ENCODE measurements around the gene OR2A1.
"Not testable (repeated sequence)": the region's sequence is repeated elsewhere in the genome, so short reads cannot be mapped to it uniquely, and the experiment has no call there.

Gene OR2A1

DNA sequence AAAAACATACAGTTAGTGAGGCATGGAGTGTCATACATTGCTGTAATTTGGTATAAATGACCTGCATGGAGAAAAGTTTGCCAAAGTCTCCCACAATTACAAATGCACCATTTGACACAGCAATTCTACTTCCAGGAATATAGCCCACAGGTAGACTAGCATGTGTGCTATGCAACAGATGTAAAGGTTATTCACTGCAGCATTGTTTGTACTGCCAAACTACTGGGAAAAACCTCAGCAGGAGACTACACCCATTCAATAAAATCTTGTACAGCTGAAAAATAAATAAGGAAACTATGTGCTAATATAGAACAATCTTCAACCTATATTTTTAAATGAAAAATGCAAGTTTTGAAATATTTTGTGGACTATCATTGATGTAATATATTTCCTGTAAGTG lies 17.8 kb downstream of the OR2A1 start:
- DNase-seq, result not testable (repeated sequence)

DNA sequence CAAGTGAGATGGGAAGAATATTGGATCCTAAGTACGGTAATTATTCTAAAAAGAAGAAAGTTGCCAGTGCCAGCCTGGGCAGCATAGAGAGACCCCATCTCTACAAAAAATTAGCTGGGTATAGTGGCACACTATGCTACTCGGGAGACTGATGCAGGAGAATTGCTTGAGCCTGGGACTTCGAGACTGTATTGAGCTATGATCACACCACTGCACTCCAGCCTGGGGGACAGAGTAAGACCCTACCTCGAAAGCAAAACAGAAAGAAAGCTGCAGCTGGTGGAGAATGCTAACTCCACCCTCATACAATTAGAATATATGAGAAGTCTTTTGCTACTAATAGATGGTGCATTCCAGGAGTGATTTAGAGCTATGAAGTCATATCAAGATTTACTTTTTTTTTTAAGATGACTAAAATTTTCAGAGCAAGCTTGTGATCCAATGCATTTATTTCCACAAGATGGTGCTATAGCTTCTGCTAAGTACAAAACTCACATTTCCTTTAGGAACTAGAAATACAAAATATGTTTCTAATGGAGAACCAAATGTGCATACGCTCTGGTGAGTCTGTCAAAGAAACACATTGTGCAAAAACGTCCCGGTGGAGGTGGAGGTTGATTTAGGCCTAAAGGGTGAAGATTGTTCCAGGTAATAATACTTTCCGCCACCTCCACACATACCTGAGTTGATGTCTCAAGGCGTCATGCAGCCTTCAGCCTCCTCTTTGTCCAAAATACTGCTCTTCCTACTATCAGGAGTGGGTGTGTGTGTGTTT lies 19.2 kb downstream of the OR2A1 start:
- DNase-seq, result not testable (repeated sequence)

DNA sequence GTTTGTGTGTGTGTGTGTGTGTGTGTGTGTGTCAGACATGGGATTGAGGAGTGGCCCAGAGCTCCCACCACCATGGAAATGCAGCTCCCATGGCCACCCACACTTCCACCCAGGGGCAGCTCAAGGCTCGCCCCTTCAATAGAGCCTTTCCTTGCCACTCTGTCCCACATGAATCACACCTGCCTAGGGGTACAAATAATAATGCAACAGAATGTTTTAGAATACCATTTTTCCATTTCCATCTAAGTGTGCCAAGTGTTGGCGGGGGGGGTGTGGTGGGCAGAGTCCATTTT lies 19.7 kb downstream of the OR2A1 start:
- DNase-seq, result not testable (repeated sequence)

DNA sequence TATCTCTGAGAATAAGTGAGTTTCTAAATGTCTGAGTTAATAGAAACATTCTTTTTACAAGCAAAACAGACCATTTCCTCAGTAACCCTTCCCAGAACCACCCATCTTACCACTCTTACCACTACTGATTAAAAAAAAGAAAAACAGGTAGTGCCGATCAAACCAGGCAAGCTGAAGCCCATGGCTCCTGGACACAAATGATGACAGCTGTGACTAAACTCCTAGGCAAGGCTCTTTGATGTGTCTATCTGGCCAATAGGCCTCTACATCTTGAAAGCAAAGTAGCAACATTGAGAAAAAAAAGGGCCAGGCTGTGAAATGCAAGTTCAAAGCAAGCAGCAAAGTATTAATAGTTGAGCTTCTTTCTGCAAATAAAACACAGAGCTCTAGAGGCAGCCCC lies 36.4 kb downstream of the OR2A1 start:
- not testable (repeated sequence) for DNase-seq

DNA sequence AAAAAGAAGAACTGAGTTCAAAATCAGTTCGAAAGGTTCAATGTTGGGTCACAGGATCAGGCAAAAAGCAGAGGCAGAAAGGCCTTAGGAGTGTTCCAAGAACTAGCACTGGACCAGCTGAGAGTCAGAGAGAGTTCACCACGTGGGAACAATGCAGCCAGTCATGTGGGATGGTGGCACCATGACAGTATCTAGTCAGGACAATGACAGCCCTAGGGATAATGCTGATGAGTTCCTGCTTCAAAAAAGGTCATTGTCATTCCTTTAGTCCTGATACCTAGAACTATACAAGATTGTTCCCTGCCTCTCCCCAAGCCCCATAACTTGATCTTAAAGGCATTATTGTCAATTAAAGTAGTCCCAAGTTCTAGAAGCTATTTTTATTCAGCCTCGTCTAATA lies 39.4 kb downstream of the OR2A1 start:
- not testable (repeated sequence) for DNase-seq

DNA sequence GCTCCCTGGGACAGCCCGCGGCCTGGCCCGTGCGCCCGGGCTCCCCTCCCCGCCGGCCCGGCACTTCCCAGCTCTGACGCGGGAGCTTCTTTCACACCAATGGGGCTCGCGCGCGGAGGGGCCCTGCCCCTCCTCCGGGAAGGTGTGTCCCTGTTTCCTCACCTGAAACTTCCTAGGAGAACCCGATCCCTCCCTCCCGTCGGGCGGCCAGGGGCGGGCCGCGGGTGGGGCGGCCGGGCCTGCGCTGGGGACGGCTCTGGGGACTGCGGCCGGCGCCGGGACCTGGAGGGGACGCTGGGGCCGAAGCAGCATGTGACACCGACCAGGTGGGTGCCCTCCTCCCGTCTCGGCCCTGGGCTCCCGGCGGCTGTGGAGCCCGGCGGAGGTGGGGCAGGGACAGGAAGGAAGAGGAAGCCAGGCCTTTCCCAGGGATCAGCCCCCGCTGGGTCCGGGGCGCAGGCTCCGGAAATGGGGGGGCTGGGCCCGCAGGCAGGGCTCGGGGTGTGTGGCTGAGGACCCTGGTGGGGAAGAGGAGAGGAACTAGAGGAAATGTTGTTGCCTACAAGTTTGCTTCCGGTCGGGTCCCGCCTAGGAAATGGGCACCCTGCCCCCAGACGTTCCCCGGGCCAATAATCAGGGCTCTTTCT lies 43.1 kb downstream of the OR2A1 start, which contains the start of gene ARHGEF5:
Gene ARHGEF5 (plus strand): TSS at position 227 of the 647 bp plus-strand sequence. CDS start 7,268 bp downstream, outside the sequence.
- not testable (repeated sequence) for DNase-seq

DNA sequence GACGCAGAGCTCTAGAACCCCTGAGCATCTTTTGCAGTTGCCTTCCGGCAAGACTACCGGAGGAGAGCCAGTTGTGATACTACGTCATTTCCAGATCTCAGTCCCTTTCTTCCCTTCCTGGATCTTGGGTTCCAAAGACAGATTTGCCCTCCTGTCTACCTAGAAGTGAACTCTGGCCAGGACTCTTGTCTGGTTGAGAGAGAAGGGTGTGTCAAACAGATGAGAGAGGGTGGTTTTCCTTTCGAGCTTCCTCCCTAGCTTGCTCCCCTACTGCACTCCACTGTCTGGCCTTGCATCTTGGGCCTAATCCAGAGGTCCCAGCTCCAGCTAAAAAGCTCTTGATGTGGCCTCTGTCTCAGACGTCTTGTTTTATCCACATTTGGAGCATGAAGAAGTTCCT lies 44.0 kb downstream of the OR2A1 start:
- DNase-seq, result not testable (repeated sequence)

DNA sequence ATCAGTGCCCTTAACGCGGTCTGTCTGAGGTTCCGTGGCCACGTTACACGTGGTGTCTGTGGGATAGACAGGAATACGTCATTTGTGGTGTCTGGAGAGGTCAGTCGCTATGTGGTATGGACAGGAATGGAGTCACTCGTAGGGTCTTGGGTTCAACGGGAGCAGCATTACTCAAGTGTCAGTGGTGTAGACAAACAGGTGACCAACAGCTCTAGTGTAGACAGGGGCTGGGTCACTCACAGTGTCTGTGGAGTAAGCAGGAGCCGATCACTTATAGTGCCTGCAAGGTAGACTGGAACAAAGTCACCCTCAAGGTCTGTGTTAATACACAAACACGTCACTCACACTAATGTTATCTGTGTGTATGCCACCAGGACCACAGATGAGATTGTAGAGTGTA lies 44.6 kb downstream of the OR2A1 start:
- not testable (repeated sequence) for DNase-seq

DNA sequence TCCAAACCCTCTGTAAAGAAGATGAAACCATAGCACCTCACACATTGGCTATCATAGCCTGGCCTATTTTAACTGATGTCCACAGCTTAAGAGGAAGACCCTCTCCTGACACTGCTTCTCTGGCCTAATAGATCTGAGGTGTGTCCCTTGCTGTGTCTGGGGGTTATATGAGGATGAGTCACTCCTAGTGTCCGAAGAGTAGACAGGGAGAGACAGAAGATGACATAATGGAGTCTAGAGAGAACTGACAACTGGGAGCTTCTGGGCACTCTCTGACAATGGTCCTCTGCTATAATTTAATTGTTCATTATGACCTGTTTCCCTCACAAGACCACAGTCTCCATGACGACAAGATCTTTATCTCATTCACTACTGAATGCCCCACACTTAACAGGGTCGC lies 49.8 kb downstream of the OR2A1 start:
- DNase-seq, result not testable (repeated sequence)

DNA sequence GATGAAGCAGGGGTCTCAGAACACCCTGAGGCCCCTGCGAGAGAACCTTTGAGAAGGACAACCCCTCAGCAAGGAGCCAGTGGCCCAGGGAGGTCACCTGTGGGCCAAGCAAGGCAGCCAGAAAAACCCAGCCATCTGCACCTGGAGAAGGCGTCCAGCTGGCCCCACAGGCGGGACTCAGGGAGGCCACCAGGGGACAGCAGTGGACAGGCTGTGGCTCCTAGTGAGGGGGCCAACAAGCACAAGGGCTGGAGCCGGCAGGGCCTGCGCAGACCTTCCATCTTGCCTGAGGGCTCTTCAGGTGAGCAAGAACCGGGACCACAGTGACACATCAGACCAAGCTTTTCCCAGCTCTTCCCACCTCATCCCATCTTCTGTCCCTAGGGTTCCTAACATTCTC lies 53.3 kb downstream of the OR2A1 start:
- not testable (repeated sequence) for DNase-seq

DNA sequence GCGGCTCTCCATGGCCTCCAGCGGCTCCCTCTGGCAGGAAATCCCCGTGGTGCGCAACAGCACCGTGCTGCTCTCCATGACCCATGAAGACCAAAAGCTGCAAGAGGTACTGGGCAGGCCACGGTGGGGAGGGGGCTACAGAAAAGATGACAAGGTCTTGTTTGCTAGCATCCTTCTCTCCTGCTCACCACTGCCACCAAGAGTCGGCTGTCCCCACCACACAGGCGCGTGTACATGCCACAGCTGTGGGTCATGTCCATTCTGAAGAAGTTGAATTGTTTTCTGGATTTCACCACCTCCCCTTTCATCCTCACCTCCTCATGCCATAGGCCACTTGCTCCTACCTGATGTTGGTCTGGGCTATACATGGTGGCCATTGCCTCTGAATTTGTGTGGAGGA lies 55.0 kb downstream of the OR2A1 start:
- DNase-seq, result not testable (repeated sequence)

DNA sequence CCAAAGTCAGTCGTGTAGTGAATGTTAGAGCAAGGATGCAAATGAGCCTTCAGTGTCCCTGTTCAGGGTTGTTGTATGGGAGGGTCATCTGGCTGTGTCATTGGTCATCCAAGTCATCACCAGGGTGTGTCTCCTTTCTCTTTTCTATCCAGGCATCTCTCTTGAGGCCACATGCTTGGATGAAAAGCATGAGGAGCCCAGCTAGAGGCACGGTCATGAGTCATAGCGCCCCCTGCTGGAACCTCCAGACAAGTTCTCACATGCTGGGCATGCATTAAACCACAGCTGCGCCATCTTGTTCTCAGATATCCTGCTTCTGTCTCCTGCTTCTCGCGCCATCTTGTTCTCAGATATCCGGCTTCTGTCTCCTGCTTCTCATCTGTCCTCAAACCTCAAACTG lies 57.0 kb downstream of the OR2A1 start:
- not testable (repeated sequence) for DNase-seq

All from NCI-H526 treated with DMSO at 0.1 percent for 48 hours (cell line).